GM23338 (cell line): ENCODE measurements around the gene CTNNA1. TPM values are rescaled to one million over a fixed set of nuclear protein-coding genes. Genes with fewer than 3 reads are reported as not detected.

Source experiments
- ATAC-seq: fragments of 200-7000 bp; cut with Tn5 transposase; 3 replicates; pipeline ENCODE4 v1.9.1; 2020
- DNase-seq: peaks from one replicate; pipeline ENCODE4 v3.0.0-alpha.2; 2015; ENCODE audit warnings: low spot score
- H2AFZ ChIP-seq: fragments of 200-600 bp; sonication (generic); 2 replicates; pipeline ENCODE4 v1.8.0; 2016; ENCODE audit warnings: antibody characterized with exemption, mild to moderate bottlenecking, moderate library complexity
- H3F3A ChIP-seq: fragments of 200-600 bp; sonication (generic); replicated peaks from 2 replicates; pipeline ENCODE4 v1.8.0; 2017; ENCODE audit warnings: antibody characterized with exemption, mixed run types, low read depth
- H3K27ac ChIP-seq: fragments of 200-600 bp; sonication (generic); 2 replicates; pipeline ENCODE4 v1.6.1; 2016; ENCODE audit warnings: low read depth
- H3K27me3 ChIP-seq: fragments of 200-600 bp; sonication (generic); 2 replicates; pipeline ENCODE4 v1.8.0; 2016; ENCODE audit warnings: mild to moderate bottlenecking, mixed run types, moderate library complexity; ENCODE audit not compliant: insufficient read depth
- H3K36me3 ChIP-seq: fragments of 200-600 bp; sonication (generic); 2 replicates; pipeline ENCODE4 v1.8.0; 2016; ENCODE audit warnings: mild to moderate bottlenecking; ENCODE audit not compliant: insufficient read depth
- H3K4me1 ChIP-seq: fragments of 200-600 bp; sonication (generic); 2 replicates; pipeline ENCODE4 v1.8.0; 2016; ENCODE audit warnings: mild to moderate bottlenecking, moderate library complexity; ENCODE audit not compliant: insufficient read depth
- H3K4me2 ChIP-seq: fragments of 200-600 bp; sonication (generic); 2 replicates; pipeline ENCODE4 v1.7.1; 2017; ENCODE audit warnings: mixed run types
- H3K4me3 ChIP-seq: fragments of 200-600 bp; sonication (generic); 2 replicates; pipeline ENCODE4 v1.6.1; 2016; ENCODE audit warnings: mixed run types
- H3K79me2 ChIP-seq: fragments of 200-600 bp; sonication (generic); replicated peaks from 2 replicates; pipeline ENCODE4 v1.8.0; 2017; ENCODE audit warnings: mild to moderate bottlenecking; ENCODE audit not compliant: insufficient read depth
- H3K9me2 ChIP-seq: fragments of 200-600 bp; sonication (generic); 2 replicates; pipeline ENCODE4 v1.8.0; 2017; ENCODE audit not compliant: insufficient read depth
- H4K20me1 ChIP-seq: fragments of 200-600 bp; sonication (generic); replicated peaks from 2 replicates; pipeline ENCODE4 v1.8.0; 2017; ENCODE audit warnings: mild to moderate bottlenecking; ENCODE audit not compliant: insufficient read depth
- H3K27ac Mint-ChIP-seq: 2 replicates; pipeline ENCODE4 v1.8.0; 2020; ENCODE audit warnings: inconsistent platforms, mild to moderate bottlenecking, moderate library complexity, mixed read lengths
- H3K27me3 Mint-ChIP-seq: 3 replicates; pipeline ENCODE4 v1.8.0; 2022; ENCODE audit warnings: low read depth, mild to moderate bottlenecking, moderate library complexity, mixed read lengths, inconsistent platforms; ENCODE audit not compliant: insufficient read depth, poor library complexity
- H3K36me3 Mint-ChIP-seq: 3 replicates; pipeline ENCODE4 v1.8.0; 2021; ENCODE audit warnings: low read depth, mild to moderate bottlenecking, inconsistent platforms, moderate library complexity, mixed read lengths
- H3K4me1 Mint-ChIP-seq: 3 replicates; pipeline ENCODE4 v1.8.0; 2020; ENCODE audit warnings: mild to moderate bottlenecking, inconsistent platforms, mixed read lengths
- H3K4me3 Mint-ChIP-seq: 3 replicates; pipeline ENCODE4 v1.8.0; 2021; ENCODE audit warnings: moderate library complexity, mild to moderate bottlenecking, inconsistent platforms, mixed read lengths
- H3K9me3 Mint-ChIP-seq: 3 replicates; pipeline ENCODE4 v1.8.0; 2020; ENCODE audit warnings: moderate library complexity, mild to moderate bottlenecking, inconsistent platforms, mixed read lengths
- CREB1 ChIP-seq: fragments of 250-450 bp; sonication (Bioruptor Pico); IDR thresholded peaks from 2 replicates; pipeline ENCODE4 v1.5.0; 2020; ENCODE audit warnings: low read depth, mild to moderate bottlenecking, moderate library complexity
- CTCF ChIP-seq, 2 experiments: fragments of 200-600 bp in 1 of 2; sonication (generic) in 1 of 2; conservative IDR thresholded peaks; 2 replicates each; pipeline versions ENCODE4 v1.5.1 to v1.6.1; 2016 to 2017; ENCODE audit warnings: antibody characterized with exemption in 2 of 2, low read depth in 2 of 2, mild to moderate bottlenecking in 2 of 2, moderate library complexity in 1 of 2
- ETS1 ChIP-seq: IDR thresholded peaks from 2 replicates; pipeline ENCODE4 v1.6.1; 2016; ENCODE audit warnings: antibody characterized with exemption
- EZH2phosphoT487 ChIP-seq: fragments of 200-600 bp; sonication (generic); IDR thresholded peaks from one replicate; pipeline ENCODE4 v1.8.1; 2018; ENCODE audit warnings: antibody characterized with exemption; ENCODE audit not compliant: unreplicated experiment
- JUNB ChIP-seq: IDR thresholded peaks from one replicate; pipeline ENCODE4 v1.6.1; 2016; ENCODE audit warnings: antibody characterized with exemption; ENCODE audit not compliant: unreplicated experiment
- NANOG ChIP-seq: IDR thresholded peaks from 2 replicates; pipeline ENCODE4 v1.6.1; 2016; ENCODE audit warnings: antibody characterized with exemption, borderline replicate concordance
- POLR2AphosphoS5 ChIP-seq: IDR thresholded peaks from 2 replicates; pipeline ENCODE4 v1.6.1; 2016; ENCODE audit warnings: antibody characterized with exemption, low read depth
- STAT1 ChIP-seq: IDR thresholded peaks from one replicate; pipeline ENCODE4 v1.6.1; 2016; ENCODE audit warnings: antibody characterized with exemption; ENCODE audit not compliant: unreplicated experiment
- ZNF114 ChIP-seq: fragments of 250-450 bp; sonication (Bioruptor Pico); IDR thresholded peaks from 2 replicates; pipeline ENCODE4 v1.5.0; 2020; ENCODE audit warnings: mild to moderate bottlenecking, moderate library complexity
- ZNF331 ChIP-seq: fragments of 250-450 bp; sonication (Bioruptor Pico); IDR thresholded peaks from 2 replicates; pipeline ENCODE4 v1.5.0; 2020; ENCODE audit warnings: low read depth, mild to moderate bottlenecking, moderate library complexity
- ZNF462 ChIP-seq: fragments of 250-450 bp; sonication (Bioruptor Pico); IDR thresholded peaks from 2 replicates; pipeline ENCODE4 v1.5.0; 2020; ENCODE audit warnings: mild to moderate bottlenecking, moderate library complexity
- polyA plus RNA-seq: library from polyadenylated mRNA; unstranded; fragments of >200 nt; fragmentation: Nextera tagmentation; extraction: Ambion mirVana; gene quantifications from 2 replicates; pipeline ENCODE4 v1.2.1, GENCODE V29; 2016
- total RNA-seq: library from RNA; depleted of rRNA; stranded (reverse); fragments of >200 nt; shearing (Covaris generic); gene quantifications from 2 replicates; pipeline ENCODE4 v1.2.3, GENCODE V29; 2014

CTNNA1 gene
- total and polyA plus RNA-seq, 2 experiments from 2014 or later: 111 to 348 TPM

DNA sequence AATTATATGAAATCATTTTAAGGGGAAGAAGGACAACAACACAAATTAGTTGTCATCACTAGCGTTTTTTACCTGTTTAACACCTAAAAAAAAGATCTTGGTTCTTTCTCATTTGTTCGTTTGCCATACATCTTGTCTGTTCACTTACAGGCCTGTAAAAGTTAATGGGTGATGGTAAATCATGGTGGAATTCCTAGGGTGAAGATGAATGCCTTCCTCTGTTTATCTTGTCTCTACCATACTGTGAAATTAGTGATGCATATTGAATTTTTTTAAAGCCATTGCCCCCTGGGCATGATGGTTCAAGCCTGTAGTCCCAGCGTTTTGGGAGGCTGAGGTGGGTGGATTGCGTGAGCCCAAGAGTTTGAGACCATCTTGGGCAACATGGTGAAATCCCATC is 75.3 kb downstream of the CTNNA1 start:
- Mint-ChIP-seq H3K9me3 (no peaks in the 10 kb centered on the region), H3K4me1 (peaks cover 46% of the 10 kb centered on the region), H3K36me3 (peaks cover 40% of the 10 kb centered on the region), H3K27me3 (peaks cover 5% of the 10 kb centered on the region), H3K27ac (peak overlapping the region; percentile 37; the same call in 1 of the 2 replicates), H3K4me3 (no peak overlapping the region)
- Histone ChIP-seq H3K27ac (no peak overlapping the region), H4K20me1 (no peaks in the 10 kb centered on the region; the same call in 1 of the 2 replicates), H3K36me3 (peaks cover 12% of the 10 kb centered on the region; the same call in 1 of the 2 replicates), H3K79me2 (peaks cover 34% of the 10 kb centered on the region), H3K27me3 (no peaks in the 10 kb centered on the region), H3K4me1 (peaks cover 33% of the 10 kb centered on the region), H3K4me2 (no peak overlapping the region), H3K9me2 (no peaks in the 10 kb centered on the region), H2AFZ (no peak overlapping the region), H3K4me3 (no peak overlapping the region), H3F3A (no peaks in the 10 kb centered on the region)
- TF ChIP-seq POLR2AphosphoS5 (no peak), STAT1 (no peak), ZNF114 (CRISPR knock-in tag) (no peak), ETS1 (no peak)
- ATAC-seq (no peak), DNase-seq (no peak)

- no peaks in the 10 kb centered on the region for H3K9me3 Mint-ChIP-seq
- no peak overlapping the region for H3K27ac ChIP-seq
- H3K36me3 Mint-ChIP-seq: peaks cover 40% of the 10 kb centered on the region
- DNase-seq (no peak), ATAC-seq (no peak)
- H3K27me3 ChIP-seq: no peaks in the 10 kb centered on the region
- H3K9me2 ChIP-seq: no peaks in the 10 kb centered on the region
- H3K27ac Mint-ChIP-seq: no peak overlapping the region
- H4K20me1 ChIP-seq: no peaks in the 10 kb centered on the region; the same call in 1 of the 2 replicates
- no peak overlapping the region for H3K4me2 ChIP-seq
- H3K4me3 Mint-ChIP-seq: no peak overlapping the region
- TF ChIP-seq CREB1 (no peak), CTCF (conservative IDR thresholded peaks at IDR 0.05; ENCODE audit: low read depth in 2 of 2) (no peak), JUNB (no peak), ETS1 (no peak), EZH2phosphoT487 (no peak), ZNF331 (CRISPR knock-in tag) (no peak), NANOG (no peak), ZNF114 (CRISPR knock-in tag) (no peak), POLR2AphosphoS5 (no peak), ZNF462 (CRISPR knock-in tag) (no peak)
- peaks cover 37% of the 10 kb centered on the region for H3K4me1 ChIP-seq
- no peak overlapping the region for H3K4me3 ChIP-seq
- H3K79me2 ChIP-seq: peaks cover 34% of the 10 kb centered on the region
- H3K27me3 Mint-ChIP-seq: peaks cover 5% of the 10 kb centered on the region
- H3F3A ChIP-seq: no peaks in the 10 kb centered on the region
- H3K36me3 ChIP-seq: peaks cover 12% of the 10 kb centered on the region; the same call in 1 of the 2 replicates
- peaks cover 54% of the 10 kb centered on the region for H3K4me1 Mint-ChIP-seq
- H2AFZ ChIP-seq: no peak overlapping the region
These were observed 76.1 kb downstream of the CTNNA1 start for GRCh38 chr5:138829341-138829740.
